Type B pancreatic cell (in vitro differentiated cells): ENCODE measurements around the gene APBA2. TPM values are rescaled to one million over a fixed set of nuclear protein-coding genes. Genes with fewer than 3 reads are reported as not detected.
A peak's percentile ranks its signal among the peaks of the same experiment; 100 is the strongest.

Experiments used
- DNase-seq: peaks from one replicate; pipeline ENCODE4 v3.0.0; 2021; ENCODE audit warnings: mixed read lengths; ENCODE audit not compliant: unreplicated experiment; ENCODE audit errors: extremely low spot score
- H3K27ac Mint-ChIP-seq: 2 replicates; pipeline ENCODE4 v1.8.0; 2021; ENCODE audit warnings: mild to moderate bottlenecking, mixed read lengths
- H3K27me3 Mint-ChIP-seq: 2 replicates; pipeline ENCODE4 v1.8.0; 2021; ENCODE audit warnings: mixed read lengths
- H3K36me3 Mint-ChIP-seq: 2 replicates; pipeline ENCODE4 v1.8.0; 2021; ENCODE audit warnings: mixed read lengths
- H3K4me1 Mint-ChIP-seq: one replicate; pipeline ENCODE4 v1.8.0; 2021; ENCODE audit warnings: mixed read lengths; ENCODE audit not compliant: unreplicated experiment
- H3K4me3 Mint-ChIP-seq: 2 replicates; pipeline ENCODE4 v1.8.0; 2021; ENCODE audit warnings: mild to moderate bottlenecking, mixed read lengths
- H3K9me3 Mint-ChIP-seq: 2 replicates; pipeline ENCODE4 v1.8.0; 2021; ENCODE audit warnings: mixed read lengths
- CTCF ChIP-seq: fragments of 200-600 bp; sonication (generic); conservative IDR thresholded peaks from 2 replicates; pipeline ENCODE4 v1.5.0; 2021; ENCODE audit warnings: antibody characterized with exemption, mild to moderate bottlenecking
- total RNA-seq: library from RNA; stranded (reverse); gene quantifications from 2 replicates; pipeline ENCODE4 v1.2.1, GENCODE V29; 2021; ENCODE audit warnings: low replicate concordance

The APBA2 gene
- total RNA-seq, 1 donor from 2014 or later = 33.3 TPM

GRCh38 chr15:29138260-29138659, 252.5 kb downstream of the APBA2 start:
- no peak overlapping the region for H3K4me3 Mint-ChIP-seq
- no peak overlapping the region for H3K27ac Mint-ChIP-seq
- peaks cover 26% of the 10 kb centered on the region for H3K4me1 Mint-ChIP-seq
- no peaks in the 10 kb centered on the region for H3K9me3 Mint-ChIP-seq
- no peak for TF ChIP-seq CTCF
- DNase-seq = no peak
- H3K27me3 Mint-ChIP-seq = peaks cover 31% of the 10 kb centered on the region
- no peaks in the 10 kb centered on the region for H3K36me3 Mint-ChIP-seq

GRCh38 chr15:29139072-29139471, 253.3 kb downstream of the APBA2 start:
- Mint-ChIP-seq H3K27ac (no peak overlapping the region), H3K27me3 (peaks cover 31% of the 10 kb centered on the region), H3K4me1 (peaks cover 26% of the 10 kb centered on the region), H3K4me3 (no peak overlapping the region), H3K36me3 (no peaks in the 10 kb centered on the region), H3K9me3 (no peaks in the 10 kb centered on the region)
- DNase-seq = peak; percentile 47
- TF ChIP-seq CTCF = no peak

- no peaks in the 10 kb centered on the region for H3K9me3 Mint-ChIP-seq
- H3K27ac Mint-ChIP-seq = peak overlapping the region; percentile 41
These were observed 254.0 kb downstream of the APBA2 start for GRCh38 chr15:29139540-29140459.

GRCh38 chr15:29140475-29141307, 254.9 kb downstream of the APBA2 start:
- H3K36me3 Mint-ChIP-seq = no peaks in the 10 kb centered on the region
- H3K27me3 Mint-ChIP-seq = peaks cover 31% of the 10 kb centered on the region
- H3K27ac Mint-ChIP-seq = peak overlapping the region; percentile 41
- DNase-seq = peak; percentile 49
- TF ChIP-seq CTCF = no peak
- peaks cover 26% of the 10 kb centered on the region for H3K4me1 Mint-ChIP-seq
- H3K4me3 Mint-ChIP-seq = peak overlapping the region; percentile 74
- no peaks in the 10 kb centered on the region for H3K9me3 Mint-ChIP-seq

More at GRCh38 chr15:29139540-29140459, 254.0 kb downstream of the APBA2 start:
- peaks cover 31% of the 10 kb centered on the region for H3K27me3 Mint-ChIP-seq
- H3K36me3 Mint-ChIP-seq = no peaks in the 10 kb centered on the region
- DNase-seq = peak; percentile 85
- TF ChIP-seq CTCF = peak; percentile 92
- peak overlapping the region; percentile 74 for H3K4me3 Mint-ChIP-seq
- H3K4me1 Mint-ChIP-seq = peaks cover 26% of the 10 kb centered on the region

- Mint-ChIP-seq H3K27ac (no peak overlapping the region), H3K4me3 (no peak overlapping the region), H3K9me3 (no peaks in the 10 kb centered on the region), H3K36me3 (no peaks in the 10 kb centered on the region), H3K4me1 (peaks cover 26% of the 10 kb centered on the region), H3K27me3 (peaks cover 35% of the 10 kb centered on the region)
- peak; percentile 42 for DNase-seq
- TF ChIP-seq CTCF = no peak
These were observed 255.7 kb downstream of the APBA2 start for GRCh38 chr15:29141308-29142128.
